Measurements from ENCODE around the gene IQSEC2.

Gene IQSEC2

DNA sequence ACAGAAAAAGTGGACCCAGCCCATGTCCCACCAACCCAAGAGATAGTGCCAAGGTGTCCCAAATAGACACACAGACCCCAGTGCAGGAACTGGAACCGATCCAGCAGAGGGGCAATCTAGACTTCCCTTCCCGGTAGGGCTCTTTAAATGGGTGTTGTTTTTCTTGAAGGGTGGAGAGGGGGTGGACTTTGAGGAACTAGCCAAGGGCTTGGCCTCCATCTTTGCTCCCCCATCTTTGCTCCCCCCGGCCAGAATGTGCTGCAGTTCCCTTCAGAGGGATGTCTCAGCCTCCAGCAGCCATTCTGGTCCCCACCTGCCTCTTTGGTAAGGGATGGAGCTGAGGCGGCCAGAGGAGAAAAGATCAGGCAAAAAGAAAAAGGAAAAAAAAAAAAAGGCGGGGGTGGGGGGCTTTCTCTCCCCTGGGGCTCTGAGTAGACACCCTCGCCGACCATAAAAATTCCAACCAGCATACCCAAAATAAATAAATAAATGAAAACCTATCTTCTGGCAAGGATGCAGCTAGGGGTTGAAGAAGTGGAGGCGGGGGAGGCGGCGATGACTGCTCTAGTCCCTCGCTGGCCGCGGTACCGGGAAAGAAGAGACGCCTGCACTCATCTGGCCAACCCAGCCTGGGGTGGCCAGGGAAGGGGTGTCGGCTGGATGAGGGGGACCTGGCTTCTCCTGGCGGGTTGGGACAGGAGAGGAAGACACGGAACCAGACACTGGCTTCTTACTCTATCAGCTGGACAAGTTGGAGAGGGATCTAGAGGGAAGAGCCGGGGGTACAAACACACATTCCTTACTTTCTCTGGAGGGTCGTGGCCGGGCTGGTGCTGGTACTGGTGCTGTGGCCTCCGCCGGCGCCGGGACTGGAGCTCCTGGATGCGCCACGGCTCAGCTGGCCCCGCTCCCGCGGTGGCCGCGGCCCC, 38.5 kb upstream of the IQSEC2 start:
- no peaks in the 10 kb centered on the region for H3K36me3 ChIP-seq (ENCODE audit: control insufficient read depth in 1 of 2, insufficient read depth in 2 of 2, low read length in 2 of 2)
- no peak overlapping the region for H4K91ac ChIP-seq (ENCODE audit: low read depth, low read length)
- H3K9ac ChIP-seq (ENCODE audit: low read length) = no peak overlapping the region
- H3K27ac ChIP-seq (ENCODE audit: low read depth, low read length) = no peak overlapping the region
- H3K4me1 ChIP-seq (ENCODE audit: control insufficient read depth in 1 of 2, insufficient read depth in 2 of 2, low read length in 2 of 2) = peaks cover 5 to 9% of the 10 kb centered on the region in 2 experiments
- no peak overlapping the region for H2AFZ ChIP-seq (ENCODE audit: insufficient read depth, low read length, poor library complexity)
- H3K9me3 ChIP-seq (ENCODE audit: insufficient read depth, low read depth, low read length) = peaks cover 2% of the 10 kb centered on the region
- H2BK120ac ChIP-seq (ENCODE audit: insufficient read depth, low read length, poor library complexity) = no peak overlapping the region
- WGBS (ENCODE audit: extremely low coverage, insufficient coverage, insufficient read length) = no CpG with 5 or more reads among the region's 32 CpGs
- H3K4me2 ChIP-seq (ENCODE audit: low read length) = peak overlapping the region; percentile 81
- H2AK5ac ChIP-seq (ENCODE audit: low read length) = no peak overlapping the region
- no peak overlapping the region for H3K23ac ChIP-seq (ENCODE audit: low read length)
- no peak overlapping the region for H3K4ac ChIP-seq (ENCODE audit: low read depth, low read length)
- no peak for DNase-seq
- H4K12ac ChIP-seq (ENCODE audit: low read depth, low read length) = peak overlapping the region; percentile 62
- H3K27me3 ChIP-seq (ENCODE audit: insufficient read depth, low read length) = peaks cover 29% of the 10 kb centered on the region
- no peak overlapping the region for H2BK5ac ChIP-seq (ENCODE audit: low read depth, low read length, poor library complexity)
- no peak overlapping the region for H3K18ac ChIP-seq (ENCODE audit: low read length)
- H3K14ac ChIP-seq (ENCODE audit: low read length) = no peak overlapping the region
- no peak overlapping the region for H2BK12ac ChIP-seq (ENCODE audit: low read length)
- no peaks in the 10 kb centered on the region for H3K79me2 ChIP-seq (ENCODE audit: control insufficient read depth, insufficient read depth, low read length, poor library complexity)
- H4K8ac ChIP-seq (ENCODE audit: low read depth, low read length) = no peak overlapping the region
- H3K79me1 ChIP-seq (ENCODE audit: low read length) = no peaks in the 10 kb centered on the region
- H3K4me3 ChIP-seq (ENCODE audit: low read depth, low read length) = no peak overlapping the region

DNA sequence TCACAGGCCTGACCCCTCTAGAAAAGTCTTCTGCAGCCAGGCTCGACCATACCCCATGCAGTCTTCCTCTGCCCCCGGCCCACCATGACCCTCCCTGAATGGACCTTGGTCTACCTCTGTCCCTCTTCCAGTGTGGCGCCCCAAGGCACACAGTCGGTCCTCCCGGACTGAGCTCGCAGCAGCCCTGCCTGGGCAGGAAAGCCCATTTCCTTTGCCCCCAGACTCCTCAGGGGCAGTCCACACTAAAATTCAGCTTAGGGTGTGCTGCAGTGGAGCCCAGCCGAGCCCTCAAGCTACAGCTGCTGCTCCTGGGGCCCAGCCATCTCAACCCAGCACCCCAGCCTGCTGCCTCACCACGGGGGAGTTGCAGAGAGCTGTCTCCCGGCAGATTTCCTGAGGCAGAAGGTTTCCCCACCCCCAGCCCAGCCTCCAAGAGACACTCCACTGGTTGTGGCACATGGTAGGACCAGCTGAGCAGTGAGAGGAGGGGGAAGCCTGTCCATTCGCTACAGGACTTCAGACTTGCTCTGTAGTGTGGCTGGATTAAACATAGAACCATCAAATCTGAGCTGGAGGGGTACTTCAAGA, 37.5 kb upstream of the IQSEC2 start:
- Histone ChIP-seq H2AK5ac (ENCODE audit: low read length) (no peak overlapping the region), H3K4me2 (ENCODE audit: low read length) (no peak overlapping the region), H4K8ac (ENCODE audit: low read depth, low read length) (no peak overlapping the region), H3K14ac (ENCODE audit: low read length) (no peak overlapping the region), H3K4me3 (ENCODE audit: low read depth, low read length) (no peak overlapping the region), H2AFZ (ENCODE audit: insufficient read depth, low read length, poor library complexity) (no peak overlapping the region), H3K27ac (ENCODE audit: low read depth, low read length) (no peak overlapping the region), H2BK5ac (ENCODE audit: low read depth, low read length, poor library complexity) (no peak overlapping the region), H3K9ac (ENCODE audit: low read length) (no peak overlapping the region), H3K9me3 (ENCODE audit: insufficient read depth, low read depth, low read length) (peaks cover 2% of the 10 kb centered on the region), H3K23ac (ENCODE audit: low read length) (no peak overlapping the region), H3K36me3 (ENCODE audit: control insufficient read depth in 1 of 2, insufficient read depth in 2 of 2, low read length in 2 of 2) (no peaks in the 10 kb centered on the region), H3K79me2 (ENCODE audit: control insufficient read depth, insufficient read depth, low read length, poor library complexity) (no peaks in the 10 kb centered on the region), H4K91ac (ENCODE audit: low read depth, low read length) (no peak overlapping the region), H2BK120ac (ENCODE audit: insufficient read depth, low read length, poor library complexity) (no peak overlapping the region), H3K79me1 (ENCODE audit: low read length) (no peaks in the 10 kb centered on the region), H3K4ac (ENCODE audit: low read depth, low read length) (no peak overlapping the region), H3K27me3 (ENCODE audit: insufficient read depth, low read length) (peaks cover 29% of the 10 kb centered on the region), H3K4me1 (ENCODE audit: control insufficient read depth in 1 of 2, insufficient read depth in 2 of 2, low read length in 2 of 2) (peaks cover 5 to 9% of the 10 kb centered on the region in 2 experiments), H2BK12ac (ENCODE audit: low read length) (no peak overlapping the region), H4K12ac (ENCODE audit: low read depth, low read length) (no peak overlapping the region), H3K18ac (ENCODE audit: low read length) (no peak overlapping the region)
- no CpG with 5 or more reads among the region's 10 CpGs for WGBS (ENCODE audit: extremely low coverage, insufficient coverage, insufficient read length)
- no peak for DNase-seq

DNA sequence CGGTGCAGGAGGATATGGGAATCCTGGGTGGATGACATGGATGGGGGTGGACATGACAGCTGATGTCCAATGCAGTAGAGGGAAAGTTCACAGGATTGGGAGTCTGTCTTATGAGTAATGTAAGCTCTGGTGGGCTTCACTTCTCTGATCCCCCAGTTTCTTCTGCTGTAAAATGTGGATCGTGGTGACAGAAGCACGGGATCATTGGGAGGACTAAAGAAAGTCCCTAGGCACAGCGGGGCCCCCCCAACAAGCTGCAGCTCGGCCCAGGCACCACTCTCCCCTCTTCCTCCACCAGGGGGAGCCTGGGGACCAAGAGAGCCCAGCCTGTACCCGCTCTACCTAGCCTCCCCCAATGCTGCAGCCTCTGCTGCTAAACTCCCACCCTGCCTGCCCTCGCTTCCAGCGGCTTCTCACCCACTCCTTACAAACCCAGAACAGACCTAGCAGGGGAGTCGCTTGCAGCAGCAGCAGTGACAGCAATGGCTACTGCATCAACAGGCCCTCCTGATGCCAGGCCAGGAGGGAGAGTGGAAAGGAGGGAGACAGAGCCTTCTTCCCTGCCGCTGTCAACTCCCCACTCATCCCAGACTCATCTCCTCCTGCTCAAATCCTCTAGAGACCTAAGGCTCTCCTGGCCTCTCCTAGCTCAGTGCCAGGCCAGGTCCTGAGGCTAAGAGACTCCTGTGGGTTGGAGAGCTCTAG, 36.1 kb upstream of the IQSEC2 start:
- Histone ChIP-seq H3K27ac (ENCODE audit: low read depth, low read length) (no peak overlapping the region), H4K91ac (ENCODE audit: low read depth, low read length) (no peak overlapping the region), H3K18ac (ENCODE audit: low read length) (no peak overlapping the region), H3K14ac (ENCODE audit: low read length) (no peak overlapping the region), H3K9ac (ENCODE audit: low read length) (no peak overlapping the region), H3K9me3 (ENCODE audit: insufficient read depth, low read depth, low read length) (peaks cover 2% of the 10 kb centered on the region), H2BK12ac (ENCODE audit: low read length) (no peak overlapping the region), H3K23ac (ENCODE audit: low read length) (no peak overlapping the region), H3K36me3 (ENCODE audit: control insufficient read depth in 1 of 2, insufficient read depth in 2 of 2, low read length in 2 of 2) (no peaks in the 10 kb centered on the region), H3K4ac (ENCODE audit: low read depth, low read length) (no peak overlapping the region), H2BK120ac (ENCODE audit: insufficient read depth, low read length, poor library complexity) (no peak overlapping the region), H3K79me1 (ENCODE audit: low read length) (no peaks in the 10 kb centered on the region), H3K4me2 (ENCODE audit: low read length) (no peak overlapping the region), H3K4me3 (ENCODE audit: low read depth, low read length) (no peak overlapping the region), H4K8ac (ENCODE audit: low read depth, low read length) (no peak overlapping the region), H2BK5ac (ENCODE audit: low read depth, low read length, poor library complexity) (no peak overlapping the region), H3K4me1 (ENCODE audit: control insufficient read depth in 1 of 2, insufficient read depth in 2 of 2, low read length in 2 of 2) (peaks cover 5 to 9% of the 10 kb centered on the region in 2 experiments), H4K12ac (ENCODE audit: low read depth, low read length) (no peak overlapping the region), H3K79me2 (ENCODE audit: control insufficient read depth, insufficient read depth, low read length, poor library complexity) (no peaks in the 10 kb centered on the region), H2AK5ac (ENCODE audit: low read length) (no peak overlapping the region), H2AFZ (ENCODE audit: insufficient read depth, low read length, poor library complexity) (no peak overlapping the region), H3K27me3 (ENCODE audit: insufficient read depth, low read length) (peaks cover 29% of the 10 kb centered on the region)
- peak; percentile 9 to 66 for DNase-seq
- WGBS (ENCODE audit: extremely low coverage, insufficient coverage, insufficient read length) = no CpG with 5 or more reads among the region's 10 CpGs

DNA sequence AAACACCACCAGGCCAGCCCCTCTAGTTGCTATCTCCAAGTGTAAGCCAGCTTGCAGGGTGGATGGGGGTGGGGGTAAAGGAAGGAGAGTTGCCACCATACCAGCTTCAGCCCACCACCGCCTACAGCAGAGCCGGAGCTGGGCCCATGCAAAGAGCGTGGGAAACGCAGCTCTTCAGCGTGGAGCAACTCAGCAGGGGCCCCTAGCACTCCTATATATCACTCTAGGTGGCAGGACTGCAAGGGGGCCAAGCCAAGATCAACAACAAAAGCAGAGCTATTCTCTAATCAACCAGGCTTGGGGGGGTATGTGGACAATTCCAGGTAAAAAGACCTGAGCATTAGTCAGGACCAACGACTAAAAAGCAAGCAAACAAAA, 35.5 kb upstream of the IQSEC2 start:
- no CpG with 5 or more reads among the region's 6 CpGs for WGBS (ENCODE audit: extremely low coverage, insufficient coverage, insufficient read length)

More for the DNA sequence above, 35.5 kb upstream of the IQSEC2 start:
- Histone ChIP-seq H3K9me3 (ENCODE audit: insufficient read depth, low read depth, low read length) (peaks cover 2% of the 10 kb centered on the region), H3K23ac (ENCODE audit: low read length) (no peak overlapping the region), H4K91ac (ENCODE audit: low read depth, low read length) (no peak overlapping the region), H3K9ac (ENCODE audit: low read length) (no peak overlapping the region), H2AK5ac (ENCODE audit: low read length) (no peak overlapping the region), H3K79me1 (ENCODE audit: low read length) (no peaks in the 10 kb centered on the region), H3K27ac (ENCODE audit: low read depth, low read length) (no peak overlapping the region), H3K4me1 (ENCODE audit: control insufficient read depth in 1 of 2, insufficient read depth in 2 of 2, low read length in 2 of 2) (peaks cover 5 to 9% of the 10 kb centered on the region in 2 experiments), H2BK120ac (ENCODE audit: insufficient read depth, low read length, poor library complexity) (no peak overlapping the region), H3K36me3 (ENCODE audit: control insufficient read depth in 1 of 2, insufficient read depth in 2 of 2, low read length in 2 of 2) (no peaks in the 10 kb centered on the region), H3K4me3 (ENCODE audit: low read depth, low read length) (no peak overlapping the region), H3K27me3 (ENCODE audit: insufficient read depth, low read length) (peaks cover 23% of the 10 kb centered on the region), H4K12ac (ENCODE audit: low read depth, low read length) (no peak overlapping the region), H3K4ac (ENCODE audit: low read depth, low read length) (no peak overlapping the region), H3K79me2 (ENCODE audit: control insufficient read depth, insufficient read depth, low read length, poor library complexity) (no peaks in the 10 kb centered on the region), H2BK12ac (ENCODE audit: low read length) (no peak overlapping the region), H2BK5ac (ENCODE audit: low read depth, low read length, poor library complexity) (no peak overlapping the region), H3K4me2 (ENCODE audit: low read length) (no peak overlapping the region), H2AFZ (ENCODE audit: insufficient read depth, low read length, poor library complexity) (no peak overlapping the region), H3K18ac (ENCODE audit: low read length) (no peak overlapping the region), H4K8ac (ENCODE audit: low read depth, low read length) (no peak overlapping the region), H3K14ac (ENCODE audit: low read length) (no peak overlapping the region)
- DNase-seq = no peak

All from trophoblast cell (in vitro differentiated cells and primary cell).